ENCODE results near the gene TMEM238. TPM values are rescaled to one million over a fixed set of nuclear protein-coding genes. Genes with fewer than 3 reads are reported as not detected.

The TMEM238 gene
- total RNA-seq, 2 donors from 2014 or later, result 4.2 TPM; not detected in 1

DNA sequence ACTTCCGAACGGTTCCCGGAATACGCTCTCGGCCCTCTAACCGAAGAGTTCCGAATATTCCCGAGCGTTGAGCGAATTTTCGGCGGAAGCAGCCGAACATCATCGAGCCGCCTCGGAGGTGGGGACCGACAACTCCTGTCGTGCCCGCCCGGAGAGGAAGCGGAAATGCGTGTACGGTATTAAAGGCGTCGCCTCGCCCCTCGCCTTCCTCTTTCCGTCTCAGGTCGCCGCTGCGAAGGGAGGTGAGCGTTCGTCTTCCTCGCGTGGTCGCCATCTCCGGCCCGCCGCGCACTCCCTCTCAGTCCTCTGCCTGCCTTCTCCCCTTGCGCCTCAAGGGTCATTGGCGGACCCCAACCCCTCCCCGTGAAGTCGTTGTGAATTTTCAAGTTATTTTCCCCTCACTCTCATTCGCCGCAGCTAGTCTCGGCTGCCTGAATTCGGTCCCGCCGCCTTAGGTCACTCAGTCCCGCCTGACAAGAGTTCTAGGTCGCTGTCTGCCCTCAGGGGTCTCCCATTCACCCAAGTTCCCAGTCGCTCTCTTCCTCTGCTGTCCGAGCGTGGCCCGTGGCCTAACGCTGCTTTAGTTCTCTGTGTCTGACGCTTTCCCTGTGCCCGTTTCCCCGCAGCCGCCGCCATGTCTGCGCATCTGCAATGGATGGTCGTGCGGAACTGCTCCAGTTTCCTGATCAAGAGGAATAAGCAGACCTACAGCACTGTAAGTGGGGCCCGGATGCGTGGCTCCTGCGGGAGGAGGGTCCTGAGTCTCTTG, 1.8 kb upstream of the TMEM238 start, which contains the start of gene RPL28:
Gene RPL28 (plus strand): TSS at position 209 of the 769 bp plus-strand sequence. CDS start 426 bp downstream, at position 635.
- Histone ChIP-seq H3K27me3 (replicated peaks; ENCODE audit: insufficient read depth) (no peaks in the 10 kb centered on the region), H3K4me3 (peak within 1 kb of the TSS; percentile 99), H3K27ac (peak within 1 kb of the TSS; percentile 95 to 99), H3K4me1 (ENCODE audit: control insufficient read depth in 1 of 2, low read depth in 2 of 2) (peaks cover 31 to 52% of the 10 kb centered on the region in 2 donors), H3K36me3 (peaks cover 9% of the 10 kb centered on the region), H3K9me3 (no peaks in the 10 kb centered on the region)
- peak; percentile 73 for ATAC-seq (ENCODE audit: insufficient number of reproducible peaks, low FRiP score, low read depth)
- TF ChIP-seq, protein P1, sequence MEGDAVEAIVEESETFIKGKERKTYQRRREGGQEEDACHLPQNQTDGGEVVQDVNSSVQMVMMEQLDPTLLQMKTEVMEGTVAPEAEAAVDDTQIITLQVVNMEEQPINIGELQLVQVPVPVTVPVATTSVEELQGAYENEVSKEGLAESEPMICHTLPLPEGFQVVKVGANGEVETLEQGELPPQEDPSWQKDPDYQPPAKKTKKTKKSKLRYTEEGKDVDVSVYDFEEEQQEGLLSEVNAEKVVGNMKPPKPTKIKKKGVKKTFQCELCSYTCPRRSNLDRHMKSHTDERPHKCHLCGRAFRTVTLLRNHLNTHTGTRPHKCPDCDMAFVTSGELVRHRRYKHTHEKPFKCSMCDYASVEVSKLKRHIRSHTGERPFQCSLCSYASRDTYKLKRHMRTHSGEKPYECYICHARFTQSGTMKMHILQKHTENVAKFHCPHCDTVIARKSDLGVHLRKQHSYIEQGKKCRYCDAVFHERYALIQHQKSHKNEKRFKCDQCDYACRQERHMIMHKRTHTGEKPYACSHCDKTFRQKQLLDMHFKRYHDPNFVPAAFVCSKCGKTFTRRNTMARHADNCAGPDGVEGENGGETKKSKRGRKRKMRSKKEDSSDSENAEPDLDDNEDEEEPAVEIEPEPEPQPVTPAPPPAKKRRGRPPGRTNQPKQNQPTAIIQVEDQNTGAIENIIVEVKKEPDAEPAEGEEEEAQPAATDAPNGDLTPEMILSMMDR (IDR thresholded peaks at IDR 0.05), result no peak
- DNase-seq (ENCODE audit: low spot score), result peak; percentile 89

DNA sequence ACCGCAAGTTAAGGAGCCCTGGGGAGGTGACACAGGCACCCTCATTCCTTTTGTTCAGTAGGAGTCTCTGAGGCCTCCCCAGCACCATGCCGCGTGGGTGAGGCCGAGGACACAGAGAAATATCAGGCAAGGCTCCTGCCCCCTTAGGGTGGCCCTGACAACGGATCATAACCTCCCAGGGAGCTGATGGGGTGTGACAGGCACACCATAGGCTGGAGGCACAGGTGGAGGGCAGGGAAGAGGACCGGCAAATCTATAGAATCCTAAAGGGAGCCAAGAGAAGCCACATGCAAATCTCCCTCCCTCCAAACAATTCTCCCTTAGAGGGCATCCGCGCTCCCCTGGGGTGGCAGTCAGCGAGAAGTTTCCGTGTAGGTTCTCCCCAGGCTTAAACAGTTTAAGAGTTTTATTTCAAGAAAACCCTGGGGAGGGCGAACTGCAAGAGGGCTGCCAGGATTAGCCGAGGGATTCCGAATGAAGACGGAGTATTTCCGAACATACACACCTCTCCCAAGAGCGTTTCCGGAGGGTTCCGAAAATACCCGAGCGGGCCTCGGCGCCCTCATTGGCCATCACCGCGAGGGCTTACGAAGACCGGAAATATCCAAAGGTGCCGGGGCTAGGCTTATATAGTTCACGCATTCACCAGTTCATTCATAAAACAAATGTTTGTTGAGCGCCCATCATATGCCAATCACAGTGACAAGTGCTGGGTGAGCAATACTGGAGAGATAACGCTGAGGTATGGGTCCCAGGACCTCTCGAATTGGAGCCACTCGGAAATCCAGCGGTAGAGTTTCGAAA, 1.0 kb upstream of the TMEM238 start:
- Histone ChIP-seq H3K4me3 (peak overlapping the region; percentile 99), H3K36me3 (peaks cover 9% of the 10 kb centered on the region), H3K27ac (peak overlapping the region; percentile 95 to 99), H3K27me3 (replicated peaks; ENCODE audit: insufficient read depth) (no peaks in the 10 kb centered on the region), H3K4me1 (ENCODE audit: control insufficient read depth in 1 of 2, low read depth in 2 of 2) (peaks cover 31 to 52% of the 10 kb centered on the region in 2 donors), H3K9me3 (no peaks in the 10 kb centered on the region)
- ATAC-seq (ENCODE audit: insufficient number of reproducible peaks, low FRiP score, low read depth), result peak; percentile 88
- TF ChIP-seq, protein P1 (IDR thresholded peaks at IDR 0.05), result no peak
- DNase-seq (ENCODE audit: low spot score), result peak; percentile 95

DNA sequence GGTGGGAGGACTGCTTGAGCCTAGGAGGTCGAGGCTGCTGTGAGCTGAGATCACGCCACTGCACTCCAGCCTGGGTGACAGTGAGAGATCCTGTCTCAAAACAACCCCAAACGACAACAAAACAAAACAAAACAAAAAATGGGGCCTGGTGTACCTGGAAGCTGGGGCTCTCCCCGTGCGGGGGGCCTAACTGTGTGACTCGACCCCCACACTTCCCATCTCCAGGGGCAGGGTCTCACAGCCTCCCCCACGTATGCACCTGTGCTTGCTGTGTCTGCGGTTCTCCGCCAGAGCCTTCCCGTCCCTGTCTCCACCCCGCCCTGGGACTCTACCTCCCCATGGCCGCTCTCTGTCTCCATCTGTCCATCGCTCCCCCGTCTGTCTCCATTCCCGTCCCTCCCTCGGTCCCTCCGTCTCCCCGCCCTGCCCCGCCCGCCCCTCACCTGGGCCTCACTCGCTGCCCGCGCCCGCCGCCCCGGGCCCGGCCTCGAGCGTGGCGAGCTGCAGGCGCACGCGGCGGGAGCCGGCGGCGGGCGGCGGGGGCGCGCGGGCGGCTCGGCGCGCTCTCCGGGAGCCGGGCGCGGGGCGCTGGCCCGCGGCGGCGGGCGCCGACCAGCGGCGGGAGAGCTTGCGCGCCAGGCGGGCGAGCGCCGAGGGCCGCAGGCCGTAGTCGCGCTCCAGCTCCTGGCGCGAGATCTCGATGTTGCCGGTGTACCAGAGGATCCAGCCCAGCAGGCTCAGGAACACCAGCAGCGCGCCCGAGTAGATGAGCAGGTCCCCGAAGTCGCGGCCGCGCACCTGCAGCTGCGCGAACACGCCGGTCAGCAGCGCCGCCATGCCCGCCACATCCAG, 587 bp downstream of the TMEM238 start:
- TF ChIP-seq, protein P1 (IDR thresholded peaks at IDR 0.05), result no peak
- Histone ChIP-seq H3K27me3 (replicated peaks; ENCODE audit: insufficient read depth) (no peaks in the 10 kb centered on the region), H3K4me1 (ENCODE audit: control insufficient read depth in 1 of 2, low read depth in 2 of 2) (peaks cover 31 to 39% of the 10 kb centered on the region in 2 donors), H3K4me3 (peak overlapping the region; percentile 99), H3K27ac (peak overlapping the region; percentile 95 to 99), H3K36me3 (peaks cover 9% of the 10 kb centered on the region), H3K9me3 (no peaks in the 10 kb centered on the region)
- ATAC-seq (ENCODE audit: insufficient number of reproducible peaks, low FRiP score, low read depth), result no peak
- no peak for DNase-seq (ENCODE audit: low spot score)

DNA sequence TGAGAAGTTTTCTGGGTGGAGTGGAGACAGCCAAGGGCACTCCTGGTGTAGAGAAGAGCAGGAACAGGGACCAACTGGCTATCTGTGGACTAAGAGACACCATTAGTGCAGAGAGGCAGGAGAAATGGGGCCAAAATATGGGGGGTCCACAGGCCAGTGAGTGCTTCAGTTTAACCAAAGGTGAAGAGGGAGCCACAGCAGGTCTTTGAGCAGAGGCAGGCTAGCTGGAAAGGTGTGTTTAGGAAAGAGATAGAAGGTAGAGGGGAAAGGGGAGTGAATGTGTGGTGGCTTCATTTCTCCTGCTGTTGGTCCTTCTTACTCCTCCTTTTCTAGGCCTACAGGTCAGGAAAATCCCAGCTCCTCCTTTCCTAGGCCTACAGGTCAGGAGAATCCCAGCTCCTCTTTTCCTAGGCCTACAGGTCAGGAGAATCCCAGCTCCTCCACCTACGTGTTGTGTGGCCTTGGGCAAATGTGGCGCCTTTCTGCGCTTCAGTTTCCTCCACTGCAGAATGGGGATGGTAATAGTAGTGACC, 1.5 kb downstream of the TMEM238 start:
- no peak for ATAC-seq (ENCODE audit: insufficient number of reproducible peaks, low FRiP score, low read depth)
- no peak for DNase-seq (ENCODE audit: low spot score)
- H3K27me3 ChIP-seq (replicated peaks; ENCODE audit: insufficient read depth), result no peaks in the 10 kb centered on the region
- no peak overlapping the region for H3K4me3 ChIP-seq
- no peaks in the 10 kb centered on the region for H3K9me3 ChIP-seq
- H3K27ac ChIP-seq, result no peak overlapping the region
- H3K36me3 ChIP-seq, result peaks cover 2% of the 10 kb centered on the region
- peaks cover 24 to 29% of the 10 kb centered on the region in 2 donors for H3K4me1 ChIP-seq (ENCODE audit: control insufficient read depth in 1 of 2, low read depth in 2 of 2)
- TF ChIP-seq, protein P1 (IDR thresholded peaks at IDR 0.05), result no peak

All from thoracic aorta (tissue), 2 donors.